HuH-7 (cell line): ENCODE measurements around the gene PCDHB1.
"Not testable (repeated sequence)": the region's sequence is repeated elsewhere in the genome, so short reads cannot be mapped to it uniquely, and the experiment has no call there.

Experiments
- DNase-seq: peaks from one replicate; pipeline ENCODE4 v3.0.0; 2011; ENCODE audit warnings: low spot score

PCDHB1 gene

DNA sequence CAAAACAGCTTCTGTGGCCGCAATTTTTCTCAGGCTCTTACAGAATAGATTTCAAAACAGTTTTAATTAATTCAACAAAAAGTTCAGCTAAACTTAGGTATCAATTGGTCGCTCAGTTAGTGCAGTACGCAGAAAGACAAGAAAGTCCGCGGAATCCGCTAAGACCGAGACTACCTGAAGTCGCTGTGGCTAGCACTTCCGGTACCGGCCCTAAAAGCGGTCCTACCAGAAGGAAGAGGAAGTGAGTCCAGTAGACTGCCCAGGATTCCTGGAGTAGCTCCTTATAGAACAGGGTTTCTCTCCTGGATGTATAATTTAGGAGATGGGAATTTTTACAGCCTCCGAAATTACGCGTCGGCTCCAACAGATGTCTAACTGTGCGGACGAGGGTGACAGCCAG, 26.7 kb downstream of the PCDHB1 start:
- DNase-seq = no peak

DNA sequence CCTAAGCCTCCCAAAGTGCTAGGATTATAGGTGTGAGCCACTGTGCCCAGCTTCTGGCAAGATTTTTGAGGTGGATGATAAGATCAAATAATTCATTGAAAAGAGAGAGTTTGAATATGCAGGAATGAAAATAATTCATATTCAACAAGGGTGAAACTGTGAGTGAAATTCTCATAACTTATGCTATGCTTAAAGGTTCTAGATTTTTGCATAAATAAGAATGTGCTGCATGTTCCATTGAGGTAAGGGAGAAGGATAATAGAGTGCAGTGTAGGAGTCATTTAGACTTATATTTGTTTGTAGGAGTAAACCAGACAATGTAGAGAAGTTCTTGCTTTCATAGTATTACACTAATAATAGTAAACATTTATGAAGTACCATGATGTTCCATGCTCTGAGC, 31.1 kb downstream of the PCDHB1 start:
- no peak for DNase-seq

DNA sequence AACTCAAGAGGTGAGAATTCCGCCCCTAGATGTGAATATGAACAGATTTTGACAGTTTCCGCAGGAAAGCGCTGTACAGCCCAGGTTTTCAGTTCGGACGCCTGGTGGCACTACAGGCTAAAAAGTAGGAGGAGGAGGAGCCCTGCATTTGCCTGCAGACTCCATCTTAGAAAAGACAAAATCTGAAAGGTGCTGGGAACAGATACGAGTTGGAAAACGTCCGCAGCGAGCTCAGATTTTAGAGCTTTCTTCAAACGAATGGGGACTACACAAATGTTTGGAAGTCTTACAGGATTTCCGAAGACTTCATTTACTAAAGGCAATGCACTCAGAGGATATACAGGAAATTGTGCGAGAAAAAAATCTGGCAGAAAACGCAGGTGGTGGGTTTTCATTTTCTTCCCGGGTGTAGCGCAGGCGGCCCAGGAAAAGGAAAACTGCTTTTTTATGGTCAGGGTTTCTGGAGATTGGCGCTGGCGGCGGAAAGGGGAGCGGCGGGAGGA, 33.4 kb downstream of the PCDHB1 start:
- DNase-seq = peak; percentile 52

DNA sequence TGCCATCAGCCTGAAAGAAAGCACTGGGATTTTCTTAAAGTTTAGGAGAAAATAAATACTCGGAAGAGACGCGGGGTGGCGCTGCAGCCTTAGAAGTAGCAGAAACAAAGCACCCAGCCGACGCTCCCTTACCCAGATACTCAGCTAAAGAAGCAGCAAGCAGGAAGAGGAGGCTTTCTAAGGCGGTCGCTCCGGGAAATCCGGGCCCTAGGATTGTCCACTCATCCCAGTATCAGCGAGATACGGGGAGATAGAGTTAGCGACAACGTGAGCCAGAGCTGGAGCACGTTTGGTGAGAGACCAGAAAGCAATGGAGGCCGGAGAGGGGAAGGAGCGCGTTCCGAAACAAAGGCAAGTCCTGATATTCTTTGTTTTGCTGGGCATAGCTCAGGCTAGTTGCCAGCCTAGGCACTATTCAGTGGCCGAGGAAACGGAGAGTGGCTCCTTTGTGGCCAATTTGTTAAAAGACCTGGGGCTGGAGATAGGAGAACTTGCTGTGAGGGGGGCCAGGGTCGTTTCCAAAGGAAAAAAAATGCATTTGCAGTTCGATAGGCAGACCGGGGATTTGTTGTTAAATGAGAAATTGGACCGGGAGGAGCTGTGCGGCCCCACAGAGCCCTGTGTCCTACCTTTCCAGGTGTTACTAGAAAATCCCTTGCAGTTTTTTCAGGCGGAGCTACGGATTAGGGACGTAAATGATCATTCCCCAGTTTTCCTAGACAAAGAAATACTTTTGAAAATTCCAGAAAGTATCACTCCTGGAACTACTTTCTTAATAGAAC, 43.5 kb downstream of the PCDHB1 start, which contains the start of gene PCDHB2:
TSS of gene PCDHB2 (plus strand) at position 135 of the 782 bp plus-strand sequence. CDS start at position 311, 176 bp downstream.
- peak; percentile 73 for DNase-seq

DNA sequence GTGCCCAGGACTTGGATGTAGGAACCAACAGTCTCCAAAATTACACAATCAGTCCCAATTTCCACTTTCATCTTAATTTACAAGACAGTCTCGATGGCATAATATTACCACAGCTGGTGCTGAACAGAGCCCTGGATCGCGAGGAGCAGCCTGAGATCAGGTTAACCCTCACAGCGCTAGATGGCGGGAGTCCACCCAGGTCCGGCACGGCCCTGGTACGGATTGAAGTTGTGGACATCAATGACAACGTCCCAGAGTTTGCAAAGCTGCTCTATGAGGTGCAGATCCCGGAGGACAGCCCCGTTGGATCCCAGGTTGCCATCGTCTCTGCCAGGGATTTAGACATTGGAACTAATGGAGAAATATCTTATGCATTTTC, 44.1 kb downstream of the PCDHB1 start:
- DNase-seq = no peak

DNA sequence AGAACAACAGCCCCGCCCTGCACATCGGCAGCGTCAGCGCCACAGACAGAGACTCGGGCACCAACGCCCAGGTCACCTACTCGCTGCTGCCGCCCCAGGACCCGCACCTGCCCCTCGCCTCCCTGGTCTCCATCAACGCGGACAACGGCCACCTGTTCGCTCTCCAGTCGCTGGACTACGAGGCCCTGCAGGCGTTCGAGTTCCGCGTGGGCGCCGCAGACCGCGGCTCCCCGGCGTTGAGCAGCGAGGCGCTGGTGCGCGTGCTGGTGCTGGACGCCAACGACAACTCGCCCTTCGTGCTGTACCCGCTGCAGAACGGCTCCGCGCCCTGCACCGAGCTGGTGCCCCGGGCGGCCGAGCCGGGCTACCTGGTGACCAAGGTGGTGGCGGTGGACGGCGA, 45.0 kb downstream of the PCDHB1 start:
- not testable (repeated sequence) for DNase-seq

DNA sequence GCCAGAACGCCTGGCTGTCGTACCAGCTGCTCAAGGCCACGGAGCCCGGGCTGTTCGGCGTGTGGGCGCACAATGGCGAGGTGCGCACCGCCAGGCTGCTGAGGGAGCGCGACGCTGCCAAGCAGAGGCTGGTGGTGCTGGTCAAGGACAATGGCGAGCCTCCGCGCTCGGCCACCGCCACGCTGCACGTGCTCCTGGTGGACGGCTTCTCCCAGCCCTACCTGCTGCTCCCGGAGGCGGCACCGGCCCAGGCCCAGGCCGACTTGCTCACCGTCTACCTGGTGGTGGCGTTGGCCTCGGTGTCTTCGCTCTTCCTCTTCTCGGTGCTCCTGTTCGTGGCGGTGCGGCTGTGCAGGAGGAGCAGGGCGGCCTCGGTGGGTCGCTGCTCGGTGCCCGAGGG, 45.4 kb downstream of the PCDHB1 start:
- DNase-seq = not testable (repeated sequence)

DNA sequence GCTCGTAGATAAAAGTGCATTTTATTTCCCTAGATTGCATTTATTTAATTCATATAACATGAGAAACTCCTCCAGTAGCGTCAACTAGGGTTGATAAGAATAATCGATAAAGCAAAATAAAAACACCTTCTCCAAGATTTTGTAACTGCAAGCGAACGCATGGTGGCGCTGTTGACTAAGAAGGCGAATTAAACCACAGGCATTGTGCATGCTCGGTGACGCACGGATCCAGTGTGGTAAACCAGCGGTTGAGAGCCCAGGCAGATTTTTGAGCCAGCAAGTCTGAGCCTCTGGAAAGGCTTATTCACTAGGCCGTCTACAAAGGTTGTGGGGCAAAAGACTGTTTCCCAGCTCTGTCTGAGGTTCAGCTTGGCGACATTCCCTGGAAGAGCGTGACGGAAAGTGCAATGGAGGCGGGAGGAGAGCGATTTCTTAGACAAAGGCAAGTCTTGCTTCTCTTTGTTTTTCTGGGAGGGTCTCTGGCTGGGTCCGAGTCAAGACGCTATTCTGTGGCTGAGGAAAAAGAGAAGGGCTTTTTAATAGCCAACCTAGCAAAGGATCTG, 49.1 kb downstream of the PCDHB1 start, which contains the start of gene PCDHB3:
TSS of gene PCDHB3 (plus strand) at position 231 of the 563 bp plus-strand sequence. CDS start at position 408, 177 bp downstream.
- DNase-seq = peak; percentile 79

DNA sequence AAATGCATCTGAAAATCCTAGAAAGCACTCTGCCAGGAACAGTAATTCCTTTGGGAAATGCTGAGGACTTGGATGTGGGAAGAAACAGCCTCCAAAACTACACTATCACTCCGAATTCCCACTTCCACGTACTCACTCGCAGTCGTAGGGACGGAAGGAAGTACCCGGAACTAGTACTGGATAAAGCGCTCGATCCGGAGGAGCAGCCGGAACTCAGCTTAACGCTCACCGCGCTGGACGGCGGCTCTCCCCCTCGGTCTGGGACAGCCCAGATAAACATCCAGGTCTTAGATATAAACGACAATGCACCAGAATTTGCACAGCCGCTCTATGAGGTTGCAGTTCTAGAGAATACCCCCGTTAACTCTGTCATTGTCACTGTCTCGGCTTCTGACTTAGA, 49.9 kb downstream of the PCDHB1 start:
- DNase-seq = peak; percentile 62

DNA sequence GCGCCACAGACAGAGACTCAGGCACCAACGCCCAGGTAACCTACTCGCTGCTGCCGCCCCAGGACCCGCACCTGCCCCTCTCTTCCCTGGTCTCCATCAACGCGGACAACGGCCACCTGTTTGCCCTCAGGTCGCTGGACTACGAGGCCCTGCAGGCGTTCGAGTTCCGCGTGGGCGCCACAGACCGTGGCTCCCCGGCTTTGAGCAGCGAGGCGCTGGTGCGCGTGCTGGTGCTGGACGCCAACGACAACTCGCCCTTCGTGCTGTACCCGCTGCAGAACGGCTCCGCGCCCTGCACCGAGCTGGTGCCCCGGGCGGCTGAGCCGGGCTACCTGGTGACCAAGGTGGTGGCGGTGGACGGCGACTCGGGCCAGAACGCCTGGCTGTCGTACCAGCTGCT, 50.9 kb downstream of the PCDHB1 start:
- not testable (repeated sequence) for DNase-seq

DNA sequence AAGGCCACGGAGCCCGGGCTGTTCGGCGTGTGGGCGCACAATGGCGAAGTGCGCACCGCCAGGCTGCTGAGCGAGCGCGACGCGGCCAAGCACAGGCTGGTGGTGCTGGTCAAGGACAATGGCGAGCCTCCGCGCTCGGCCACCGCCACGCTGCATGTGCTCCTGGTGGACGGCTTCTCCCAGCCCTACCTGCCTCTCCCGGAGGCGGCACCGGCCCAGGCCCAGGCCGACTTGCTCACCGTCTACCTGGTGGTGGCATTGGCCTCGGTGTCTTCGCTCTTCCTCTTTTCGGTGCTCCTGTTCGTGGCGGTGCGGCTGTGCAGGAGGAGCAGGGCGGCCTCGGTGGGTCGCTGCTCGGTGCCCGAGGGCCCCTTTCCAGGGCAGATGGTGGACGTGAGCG, 51.3 kb downstream of the PCDHB1 start:
- not testable (repeated sequence) for DNase-seq

DNA sequence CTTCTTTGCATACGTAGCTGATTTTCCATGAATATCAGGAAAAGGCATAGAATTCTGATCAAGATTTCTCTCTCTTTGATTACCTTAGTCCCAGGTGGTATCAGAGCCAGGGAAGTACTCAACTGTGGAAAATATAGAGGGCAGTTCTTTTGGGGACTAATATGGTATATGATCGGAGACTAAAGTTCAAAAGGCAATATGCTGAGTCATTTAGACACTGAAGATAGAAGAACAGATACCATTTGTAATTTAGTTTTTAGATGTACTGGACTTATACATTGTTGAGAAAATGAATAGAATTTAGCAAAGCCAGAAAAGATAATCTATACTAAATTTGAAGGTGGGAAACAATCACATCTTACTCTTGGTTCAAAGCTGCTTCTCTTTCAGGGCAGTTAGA, 54.2 kb downstream of the PCDHB1 start:
- no peak for DNase-seq
